Measurements from ENCODE around the gene ZNF391.
"Not testable (repeated sequence)": the region's sequence is repeated elsewhere in the genome, so short reads cannot be mapped to it uniquely, and the experiment has no call there.

ZNF391 gene

DNA sequence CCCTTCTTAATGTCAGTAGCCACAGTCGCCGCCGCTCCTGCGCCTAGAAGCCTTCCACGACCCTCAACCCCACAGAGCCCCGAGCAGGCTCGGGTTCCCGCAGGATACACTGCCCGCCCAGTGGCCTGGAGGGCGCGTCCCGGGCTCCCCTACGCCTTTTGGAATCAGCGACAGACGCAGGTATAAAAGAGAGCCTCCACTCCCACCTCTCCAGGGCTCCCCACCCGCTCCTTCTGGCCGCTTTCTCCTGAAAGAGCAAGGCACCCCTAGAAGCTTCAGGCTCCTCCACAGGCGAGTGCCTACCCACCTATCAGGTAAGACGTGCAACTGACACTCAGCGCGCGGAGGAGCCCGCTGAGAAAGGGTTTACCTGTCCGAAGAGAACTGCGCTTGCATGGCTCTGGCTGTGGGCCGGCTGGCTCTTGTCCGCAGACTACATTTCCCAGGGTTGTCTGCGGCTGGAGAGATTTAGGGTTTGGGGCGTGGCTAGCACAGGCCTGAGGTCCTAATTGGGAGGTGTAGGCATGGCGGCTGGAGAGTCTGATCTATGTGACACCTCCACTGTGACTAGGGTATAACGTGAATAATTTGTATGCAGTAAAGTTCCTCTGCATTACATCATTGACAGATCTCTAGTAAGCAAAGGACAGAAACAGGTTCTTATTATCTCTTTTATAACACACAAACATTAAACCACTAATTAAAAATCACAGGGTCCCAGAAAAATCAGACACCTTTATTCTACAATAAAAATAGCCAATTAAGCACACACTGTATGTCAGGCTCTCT, 13.5 kb upstream of the ZNF391 start:
- TF ChIP-seq EZH2phosphoT487 (IDR thresholded peaks at IDR 0.05; ENCODE audit: borderline replicate concordance): no peak
- TF ChIP-seq, protein P1, sequence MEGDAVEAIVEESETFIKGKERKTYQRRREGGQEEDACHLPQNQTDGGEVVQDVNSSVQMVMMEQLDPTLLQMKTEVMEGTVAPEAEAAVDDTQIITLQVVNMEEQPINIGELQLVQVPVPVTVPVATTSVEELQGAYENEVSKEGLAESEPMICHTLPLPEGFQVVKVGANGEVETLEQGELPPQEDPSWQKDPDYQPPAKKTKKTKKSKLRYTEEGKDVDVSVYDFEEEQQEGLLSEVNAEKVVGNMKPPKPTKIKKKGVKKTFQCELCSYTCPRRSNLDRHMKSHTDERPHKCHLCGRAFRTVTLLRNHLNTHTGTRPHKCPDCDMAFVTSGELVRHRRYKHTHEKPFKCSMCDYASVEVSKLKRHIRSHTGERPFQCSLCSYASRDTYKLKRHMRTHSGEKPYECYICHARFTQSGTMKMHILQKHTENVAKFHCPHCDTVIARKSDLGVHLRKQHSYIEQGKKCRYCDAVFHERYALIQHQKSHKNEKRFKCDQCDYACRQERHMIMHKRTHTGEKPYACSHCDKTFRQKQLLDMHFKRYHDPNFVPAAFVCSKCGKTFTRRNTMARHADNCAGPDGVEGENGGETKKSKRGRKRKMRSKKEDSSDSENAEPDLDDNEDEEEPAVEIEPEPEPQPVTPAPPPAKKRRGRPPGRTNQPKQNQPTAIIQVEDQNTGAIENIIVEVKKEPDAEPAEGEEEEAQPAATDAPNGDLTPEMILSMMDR (conservative IDR thresholded peaks at IDR 0.05; ENCODE audit: low read length): no peak
- Histone ChIP-seq H2AFZ (ENCODE audit: low read length) (peak overlapping the region; percentile 94), H4K20me1 (ENCODE audit: insufficient read depth, low read length, poor library complexity, severe bottlenecking) (no peaks in the 10 kb centered on the region), H3K4me3 (ENCODE audit: low read length, poor library complexity, severe bottlenecking) (peak overlapping the region; percentile 73), H3F3A (ENCODE audit: low read depth) (no peaks in the 10 kb centered on the region), H3K9ac (ENCODE audit: low read depth, low read length, poor library complexity, severe bottlenecking) (peak overlapping the region; percentile 55), H3K36me3 (ENCODE audit: insufficient read depth, low read length) (no peaks in the 10 kb centered on the region), H3K9me3 (ENCODE audit: insufficient read depth, low read depth, low read length) (no peaks in the 10 kb centered on the region), H3K4me2 (ENCODE audit: low read depth, low read length, poor library complexity, severe bottlenecking) (peak overlapping the region; percentile 76), H3K79me2 (ENCODE audit: insufficient read depth, low read length) (no peaks in the 10 kb centered on the region), H3K27me3 (ENCODE audit: insufficient read depth, low read length, poor library complexity, severe bottlenecking) (no peaks in the 10 kb centered on the region), H3K9me2 (replicated peaks; ENCODE audit: low read depth, low read length) (no peaks in the 10 kb centered on the region), H3K4me1 (ENCODE audit: insufficient read depth, low read length, poor library complexity, severe bottlenecking) (no peaks in the 10 kb centered on the region)

DNA sequence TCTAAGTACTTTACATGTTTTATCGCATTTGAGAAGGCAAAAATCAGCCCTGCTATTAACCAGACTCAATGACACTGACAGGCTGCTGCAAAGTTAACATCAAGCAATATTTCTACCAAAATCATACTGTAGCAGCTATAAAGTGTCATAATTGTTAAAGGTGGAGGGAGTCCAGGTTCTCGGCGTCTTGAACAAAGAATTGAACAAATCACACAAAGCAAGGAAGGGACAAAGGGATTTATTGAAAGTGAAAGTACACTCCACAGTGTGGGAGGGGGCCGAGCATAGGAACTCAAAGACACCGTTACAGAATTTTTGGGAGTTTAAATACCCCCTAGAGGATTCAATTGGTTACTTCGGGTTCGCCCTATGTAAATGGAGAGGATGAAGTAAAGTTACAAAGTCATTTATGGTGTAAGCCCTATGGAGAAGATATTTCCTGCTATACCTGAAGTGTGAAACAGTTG, 12.9 kb upstream of the ZNF391 start:
- H3K27me3 ChIP-seq (ENCODE audit: insufficient read depth, low read length, poor library complexity, severe bottlenecking): no peaks in the 10 kb centered on the region
- no peaks in the 10 kb centered on the region for H3F3A ChIP-seq (ENCODE audit: low read depth)
- peak overlapping the region; percentile 94 for H2AFZ ChIP-seq (ENCODE audit: low read length)
- peak overlapping the region; percentile 76 for H3K4me2 ChIP-seq (ENCODE audit: low read depth, low read length, poor library complexity, severe bottlenecking)
- peak overlapping the region; percentile 73 for H3K4me3 ChIP-seq (ENCODE audit: low read length, poor library complexity, severe bottlenecking)
- H3K9me3 ChIP-seq (ENCODE audit: insufficient read depth, low read depth, low read length): no peaks in the 10 kb centered on the region
- H4K20me1 ChIP-seq (ENCODE audit: insufficient read depth, low read length, poor library complexity, severe bottlenecking): no peaks in the 10 kb centered on the region
- H3K9ac ChIP-seq (ENCODE audit: low read depth, low read length, poor library complexity, severe bottlenecking): peak overlapping the region; percentile 55
- TF ChIP-seq, protein P1 (conservative IDR thresholded peaks at IDR 0.05; ENCODE audit: low read length): peak; percentile 35
- TF ChIP-seq EZH2phosphoT487 (IDR thresholded peaks at IDR 0.05; ENCODE audit: borderline replicate concordance): no peak
- no peaks in the 10 kb centered on the region for H3K4me1 ChIP-seq (ENCODE audit: insufficient read depth, low read length, poor library complexity, severe bottlenecking)
- H3K36me3 ChIP-seq (ENCODE audit: insufficient read depth, low read length): no peaks in the 10 kb centered on the region
- no peaks in the 10 kb centered on the region for H3K79me2 ChIP-seq (ENCODE audit: insufficient read depth, low read length)
- no peaks in the 10 kb centered on the region for H3K9me2 ChIP-seq (replicated peaks; ENCODE audit: low read depth, low read length)

DNA sequence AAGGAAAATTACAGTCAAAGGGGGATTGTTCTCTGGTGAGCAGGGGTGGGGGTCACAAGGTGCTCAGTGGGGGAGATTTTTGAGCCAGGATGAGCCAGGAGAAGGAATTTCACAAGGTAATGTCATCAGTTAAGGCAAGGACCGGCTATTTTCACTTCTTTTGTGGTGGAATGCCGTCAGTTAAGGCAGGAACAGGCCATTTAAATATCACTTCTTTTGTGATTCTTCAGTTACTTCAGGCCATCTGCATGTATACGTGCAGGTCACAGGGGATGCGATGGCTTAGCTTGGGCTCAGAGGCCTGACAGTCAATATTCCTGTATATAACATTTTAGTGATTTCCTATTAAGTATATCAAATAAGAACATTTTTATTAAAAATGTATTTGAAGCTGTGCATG, 10.2 kb upstream of the ZNF391 start:
- not testable (repeated sequence) for H3K9ac ChIP-seq (ENCODE audit: low read depth, low read length, poor library complexity, severe bottlenecking); H3K79me2 ChIP-seq (ENCODE audit: insufficient read depth, low read length); H4K20me1 ChIP-seq (ENCODE audit: insufficient read depth, low read length, poor library complexity, severe bottlenecking); H3F3A ChIP-seq (ENCODE audit: low read depth); H3K4me2 ChIP-seq (ENCODE audit: low read depth, low read length, poor library complexity, severe bottlenecking); H3K36me3 ChIP-seq (ENCODE audit: insufficient read depth, low read length); H3K9me3 ChIP-seq (ENCODE audit: insufficient read depth, low read depth, low read length); H3K9me2 ChIP-seq (replicated peaks; ENCODE audit: low read depth, low read length); H3K27me3 ChIP-seq (ENCODE audit: insufficient read depth, low read length, poor library complexity, severe bottlenecking); H3K4me3 ChIP-seq (ENCODE audit: low read length, poor library complexity, severe bottlenecking); H3K4me1 ChIP-seq (ENCODE audit: insufficient read depth, low read length, poor library complexity, severe bottlenecking); H2AFZ ChIP-seq (ENCODE audit: low read length)

DNA sequence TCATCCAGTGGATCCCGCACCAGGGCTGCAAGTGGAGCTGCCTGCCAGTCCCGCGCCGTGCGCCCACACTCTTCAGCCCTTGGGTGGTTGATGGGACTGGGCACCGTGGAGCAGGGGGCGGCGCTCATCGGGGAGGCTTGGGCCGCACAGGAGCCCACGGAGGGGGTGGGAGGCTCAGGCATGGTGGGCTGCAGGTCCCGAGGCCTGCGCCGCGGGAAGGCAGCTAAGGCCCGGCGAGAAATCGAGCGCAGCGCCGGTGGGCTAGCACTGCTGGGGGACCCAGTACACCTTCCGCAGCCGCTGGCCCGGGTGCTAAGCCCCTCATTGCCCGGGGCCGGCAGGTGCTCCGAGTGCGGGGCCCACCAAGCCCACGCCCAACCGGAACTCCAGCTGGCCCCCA, 7.6 kb upstream of the ZNF391 start:
- H3K36me3 ChIP-seq (ENCODE audit: insufficient read depth, low read length); H2AFZ ChIP-seq (ENCODE audit: low read length); H3F3A ChIP-seq (ENCODE audit: low read depth); H3K27me3 ChIP-seq (ENCODE audit: insufficient read depth, low read length, poor library complexity, severe bottlenecking); H3K4me3 ChIP-seq (ENCODE audit: low read length, poor library complexity, severe bottlenecking); H3K79me2 ChIP-seq (ENCODE audit: insufficient read depth, low read length); H3K9me2 ChIP-seq (replicated peaks; ENCODE audit: low read depth, low read length); H4K20me1 ChIP-seq (ENCODE audit: insufficient read depth, low read length, poor library complexity, severe bottlenecking); H3K9ac ChIP-seq (ENCODE audit: low read depth, low read length, poor library complexity, severe bottlenecking); H3K4me1 ChIP-seq (ENCODE audit: insufficient read depth, low read length, poor library complexity, severe bottlenecking); H3K4me2 ChIP-seq (ENCODE audit: low read depth, low read length, poor library complexity, severe bottlenecking); H3K9me3 ChIP-seq (ENCODE audit: insufficient read depth, low read depth, low read length): not testable (repeated sequence)

All from Loucy (cell line).